ENCODE results near the gene IER5. TPM values are rescaled to one million over a fixed set of nuclear protein-coding genes. Genes with fewer than 3 reads are reported as not detected.

IER5 gene
- total and polyA plus RNA-seq, 9 of the 15 experiments (the other 6 are each of a cell fraction or from before 2014, with no cell fraction given): 2.4 to 32.1 (median 12.0) TPM

GRCh38 chr1:181105134-181106021 is 16.9 kb downstream of the IER5 start (continued):
- TF ChIP-seq, protein P1, sequence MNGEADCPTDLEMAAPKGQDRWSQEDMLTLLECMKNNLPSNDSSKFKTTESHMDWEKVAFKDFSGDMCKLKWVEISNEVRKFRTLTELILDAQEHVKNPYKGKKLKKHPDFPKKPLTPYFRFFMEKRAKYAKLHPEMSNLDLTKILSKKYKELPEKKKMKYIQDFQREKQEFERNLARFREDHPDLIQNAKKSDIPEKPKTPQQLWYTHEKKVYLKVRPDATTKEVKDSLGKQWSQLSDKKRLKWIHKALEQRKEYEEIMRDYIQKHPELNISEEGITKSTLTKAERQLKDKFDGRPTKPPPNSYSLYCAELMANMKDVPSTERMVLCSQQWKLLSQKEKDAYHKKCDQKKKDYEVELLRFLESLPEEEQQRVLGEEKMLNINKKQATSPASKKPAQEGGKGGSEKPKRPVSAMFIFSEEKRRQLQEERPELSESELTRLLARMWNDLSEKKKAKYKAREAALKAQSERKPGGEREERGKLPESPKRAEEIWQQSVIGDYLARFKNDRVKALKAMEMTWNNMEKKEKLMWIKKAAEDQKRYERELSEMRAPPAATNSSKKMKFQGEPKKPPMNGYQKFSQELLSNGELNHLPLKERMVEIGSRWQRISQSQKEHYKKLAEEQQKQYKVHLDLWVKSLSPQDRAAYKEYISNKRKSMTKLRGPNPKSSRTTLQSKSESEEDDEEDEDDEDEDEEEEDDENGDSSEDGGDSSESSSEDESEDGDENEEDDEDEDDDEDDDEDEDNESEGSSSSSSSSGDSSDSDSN (IDR thresholded peaks at IDR 0.05; ENCODE audit: borderline replicate concordance in 1 of 2, low read depth in 2 of 2, low read length in 2 of 2): peak in 1 of 2 experiments; percentile 92; a peak in 2 of 4 replicates
- TF ChIP-seq, protein P2, sequence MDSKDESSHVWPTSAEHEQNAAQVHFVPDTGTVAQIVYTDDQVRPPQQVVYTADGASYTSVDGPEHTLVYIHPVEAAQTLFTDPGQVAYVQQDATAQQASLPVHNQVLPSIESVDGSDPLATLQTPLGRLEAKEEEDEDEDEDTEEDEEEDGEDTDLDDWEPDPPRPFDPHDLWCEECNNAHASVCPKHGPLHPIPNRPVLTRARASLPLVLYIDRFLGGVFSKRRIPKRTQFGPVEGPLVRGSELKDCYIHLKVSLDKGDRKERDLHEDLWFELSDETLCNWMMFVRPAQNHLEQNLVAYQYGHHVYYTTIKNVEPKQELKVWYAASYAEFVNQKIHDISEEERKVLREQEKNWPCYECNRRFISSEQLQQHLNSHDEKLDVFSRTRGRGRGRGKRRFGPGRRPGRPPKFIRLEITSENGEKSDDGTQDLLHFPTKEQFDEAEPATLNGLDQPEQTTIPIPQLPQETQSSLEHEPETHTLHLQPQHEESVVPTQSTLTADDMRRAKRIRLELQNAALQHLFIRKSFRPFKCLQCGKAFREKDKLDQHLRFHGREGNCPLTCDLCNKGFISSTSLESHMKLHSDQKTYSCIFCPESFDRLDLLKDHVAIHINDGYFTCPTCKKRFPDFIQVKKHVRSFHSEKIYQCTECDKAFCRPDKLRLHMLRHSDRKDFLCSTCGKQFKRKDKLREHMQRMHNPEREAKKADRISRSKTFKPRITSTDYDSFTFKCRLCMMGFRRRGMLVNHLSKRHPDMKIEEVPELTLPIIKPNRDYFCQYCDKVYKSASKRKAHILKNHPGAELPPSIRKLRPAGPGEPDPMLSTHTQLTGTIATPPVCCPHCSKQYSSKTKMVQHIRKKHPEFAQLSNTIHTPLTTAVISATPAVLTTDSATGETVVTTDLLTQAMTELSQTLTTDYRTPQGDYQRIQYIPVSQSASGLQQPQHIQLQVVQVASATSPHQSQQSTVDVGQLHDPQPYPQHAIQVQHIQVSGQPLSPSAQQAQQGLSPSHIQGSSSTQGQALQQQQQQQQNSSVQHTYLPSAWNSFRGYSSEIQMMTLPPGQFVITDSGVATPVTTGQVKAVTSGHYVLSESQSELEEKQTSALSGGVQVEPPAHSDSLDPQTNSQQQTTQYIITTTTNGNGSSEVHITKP (IDR thresholded peaks at IDR 0.05; ENCODE audit: partially characterized antibody): peak; percentile 23
- no peak for TF ChIP-seq HNRNPUL1 (IDR thresholded peaks at IDR 0.05; ENCODE audit: low read length)
- no peak for TF ChIP-seq CBFB (CRISPR knock-in tag; IDR thresholded peaks at IDR 0.05)
- no peak; the same call in 1 of the 2 replicates for TF ChIP-seq EP400 (IDR thresholded peaks at IDR 0.05)
- no peak for TF ChIP-seq MEF2D (tag; conservative IDR thresholded peaks at IDR 0.05; ENCODE audit: low read depth)
- TF ChIP-seq WHSC1 (IDR thresholded peaks at IDR 0.05; ENCODE audit: low read length): no peak
- peak; percentile 44; the same call in 1 of the 2 replicates for TF ChIP-seq OTX1 (CRISPR knock-in tag; IDR thresholded peaks at IDR 0.05)
- peak; percentile 25; the same call in 1 of the 2 replicates for TF ChIP-seq NCOR1 (IDR thresholded peaks at IDR 0.05)
- TF ChIP-seq RBFOX2 (IDR thresholded peaks at IDR 0.05; ENCODE audit: low read depth, low read length): peak; percentile 87
- TF ChIP-seq NRF1 (conservative IDR thresholded peaks at IDR 0.05 in 1 of 2, IDR thresholded peaks at IDR 0.05 in 1 of 2): peak; percentile 87 to 89
- no peak for TF ChIP-seq ZNF76 (CRISPR knock-in tag; IDR thresholded peaks at IDR 0.05; ENCODE audit: borderline replicate concordance)
- no peak for TF ChIP-seq CGGBP1 (CRISPR knock-in tag; IDR thresholded peaks at IDR 0.05)
- no peak; a peak in 1 of 4 replicates for TF ChIP-seq MLLT1 (IDR thresholded peaks at IDR 0.05)
- TF ChIP-seq, protein P3, sequence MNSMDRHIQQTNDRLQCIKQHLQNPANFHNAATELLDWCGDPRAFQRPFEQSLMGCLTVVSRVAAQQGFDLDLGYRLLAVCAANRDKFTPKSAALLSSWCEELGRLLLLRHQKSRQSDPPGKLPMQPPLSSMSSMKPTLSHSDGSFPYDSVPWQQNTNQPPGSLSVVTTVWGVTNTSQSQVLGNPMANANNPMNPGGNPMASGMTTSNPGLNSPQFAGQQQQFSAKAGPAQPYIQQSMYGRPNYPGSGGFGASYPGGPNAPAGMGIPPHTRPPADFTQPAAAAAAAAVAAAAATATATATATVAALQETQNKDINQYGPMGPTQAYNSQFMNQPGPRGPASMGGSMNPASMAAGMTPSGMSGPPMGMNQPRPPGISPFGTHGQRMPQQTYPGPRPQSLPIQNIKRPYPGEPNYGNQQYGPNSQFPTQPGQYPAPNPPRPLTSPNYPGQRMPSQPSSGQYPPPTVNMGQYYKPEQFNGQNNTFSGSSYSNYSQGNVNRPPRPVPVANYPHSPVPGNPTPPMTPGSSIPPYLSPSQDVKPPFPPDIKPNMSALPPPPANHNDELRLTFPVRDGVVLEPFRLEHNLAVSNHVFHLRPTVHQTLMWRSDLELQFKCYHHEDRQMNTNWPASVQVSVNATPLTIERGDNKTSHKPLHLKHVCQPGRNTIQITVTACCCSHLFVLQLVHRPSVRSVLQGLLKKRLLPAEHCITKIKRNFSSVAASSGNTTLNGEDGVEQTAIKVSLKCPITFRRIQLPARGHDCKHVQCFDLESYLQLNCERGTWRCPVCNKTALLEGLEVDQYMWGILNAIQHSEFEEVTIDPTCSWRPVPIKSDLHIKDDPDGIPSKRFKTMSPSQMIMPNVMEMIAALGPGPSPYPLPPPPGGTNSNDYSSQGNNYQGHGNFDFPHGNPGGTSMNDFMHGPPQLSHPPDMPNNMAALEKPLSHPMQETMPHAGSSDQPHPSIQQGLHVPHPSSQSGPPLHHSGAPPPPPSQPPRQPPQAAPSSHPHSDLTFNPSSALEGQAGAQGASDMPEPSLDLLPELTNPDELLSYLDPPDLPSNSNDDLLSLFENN (IDR thresholded peaks at IDR 0.05; ENCODE audit: low read depth in 2 of 2, low read length in 2 of 2): no peak
